Fibroblast of lung (primary cell): ENCODE measurements around the gene AMBRA1. TPM values are rescaled to one million over a fixed set of nuclear protein-coding genes. Genes with fewer than 3 reads are reported as not detected.

Experiments used
- DNase-seq, 2 donors: peaks; one replicate each; pipeline versions ENCODE4 v3.0.0 to v3.0.0-alpha.2; 2010; ENCODE audit warnings: low read depth in 2 of 2
- H2AFZ ChIP-seq: 2 replicates; pipeline ENCODE4 v1.5.1; 2012; ENCODE audit warnings: low read length, control low read depth, inconsistent platforms
- H3K27ac ChIP-seq: 2 replicates; pipeline ENCODE4 v1.5.1; 2011; ENCODE audit warnings: low read length, control low read depth; ENCODE audit not compliant: insufficient read depth
- H3K27me3 ChIP-seq: 2 replicates; pipeline ENCODE4 v1.5.1; 2011; ENCODE audit warnings: mild to moderate bottlenecking, low read length; ENCODE audit not compliant: control insufficient read depth, insufficient read depth
- H3K36me3 ChIP-seq: 2 replicates; pipeline ENCODE4 v1.5.1; 2011; ENCODE audit warnings: low read length; ENCODE audit not compliant: control insufficient read depth, insufficient read depth
- H3K4me1 ChIP-seq: 2 replicates; pipeline ENCODE4 v1.5.1; 2011; ENCODE audit warnings: low read length; ENCODE audit not compliant: control insufficient read depth, insufficient read depth; ENCODE audit errors: extremely low read depth
- H3K4me2 ChIP-seq: 2 replicates; pipeline ENCODE4 v1.5.1; 2011; ENCODE audit warnings: low read length, control low read depth; ENCODE audit not compliant: insufficient read depth; ENCODE audit errors: extremely low read depth
- H3K4me3 ChIP-seq, 4 experiments: fragments of 200-600 bp in 1 of 4; sonication (generic) in 1 of 4; replicated peaks in 1 of 4; 2 replicates each; pipeline ENCODE4 v1.5.1; 2011 to 2016; ENCODE audit warnings: low read length in 4 of 4, low read depth in 3 of 4, mild to moderate bottlenecking in 3 of 4, control low read depth in 2 of 4, inconsistent platforms in 1 of 4, mixed read lengths in 1 of 4; ENCODE audit not compliant: insufficient read depth in 1 of 4; ENCODE audit errors: control extremely low read depth in 1 of 4
- H3K79me2 ChIP-seq: 2 replicates; pipeline ENCODE4 v1.5.1; 2012; ENCODE audit warnings: mild to moderate bottlenecking, low read length, inconsistent platforms; ENCODE audit not compliant: control insufficient read depth, insufficient read depth
- H3K9ac ChIP-seq: 2 replicates; pipeline ENCODE4 v1.5.1; 2011; ENCODE audit warnings: mild to moderate bottlenecking, low read length, control low read depth; ENCODE audit not compliant: insufficient read depth
- H3K9me3 ChIP-seq: 2 replicates; pipeline ENCODE4 v1.5.1; 2012; ENCODE audit warnings: low read depth, low read length; ENCODE audit not compliant: control insufficient read depth, insufficient read depth
- H4K20me1 ChIP-seq: 2 replicates; pipeline ENCODE4 v1.5.1; 2011; ENCODE audit warnings: low read length; ENCODE audit not compliant: control insufficient read depth, insufficient read depth; ENCODE audit errors: extremely low read depth
- CTCF ChIP-seq, 2 donors: IDR thresholded peaks in 1 of 2; conservative IDR thresholded peaks in 1 of 2; 1 replicate in 1 of 2; 2 replicates in 1 of 2; pipeline ENCODE4 v1.5.1; 2011 to 2012; ENCODE audit warnings: low read length in 2 of 2, control low read depth in 1 of 2, inconsistent platforms in 1 of 2, low read depth in 1 of 2, mild to moderate bottlenecking in 1 of 2
- EZH2 ChIP-seq: IDR thresholded peaks from 2 replicates; pipeline ENCODE4 v1.5.1; 2012; ENCODE audit warnings: low read length, control low read depth, mild to moderate bottlenecking; ENCODE audit errors: missing control alignments
- polyA plus RNA-seq, 2 donors: library from polyadenylated mRNA; depleted of rRNA in 1 of 2; stranded (reverse) in 1 of 2; unstranded in 1 of 2; fragments of >200 nt; gene quantifications; 2 replicates each; pipeline ENCODE4 v1.2.1, GENCODE V29; 2011 to 2012; ENCODE audit warnings: missing spikeins in 1 of 2
- total RNA-seq: library from RNA; depleted of rRNA; stranded (reverse); fragments of >200 nt; gene quantifications from 2 replicates; pipeline ENCODE4 v1.2.1, GENCODE V29; 2014

The AMBRA1 gene
- total and polyA plus RNA-seq, 2 donors (not counting 1 experiment from before 2014, with no cell fraction given): 8.3 to 23.3 TPM

GRCh38 chr11:46527591-46528130 lies 66.2 kb downstream of the AMBRA1 start:
- DNase-seq: no peak
- no peak for TF ChIP-seq EZH2
- no peak for TF ChIP-seq CTCF (conservative IDR thresholded peaks at IDR 0.05 in 1 of 2, IDR thresholded peaks at IDR 0.05 in 1 of 2; ENCODE audit: low read depth in 1 of 2, low read length in 2 of 2)
- Histone ChIP-seq H3K79me2 (peaks cover 6% of the 10 kb centered on the region), H3K27me3 (no peaks in the 10 kb centered on the region), H4K20me1 (no peaks in the 10 kb centered on the region), H2AFZ (no peak overlapping the region), H3K9me3 (no peaks in the 10 kb centered on the region), H3K4me3 (no peak overlapping the region), H3K4me2 (no peak overlapping the region), H3K4me1 (no peaks in the 10 kb centered on the region), H3K36me3 (no peaks in the 10 kb centered on the region), H3K9ac (no peak overlapping the region), H3K27ac (no peak overlapping the region)

- no peak overlapping the region for H3K9ac ChIP-seq
Observed at GRCh38 chr11:46526216-46527215, 67.3 kb downstream of the AMBRA1 start.

More at GRCh38 chr11:46526216-46527215, 67.3 kb downstream of the AMBRA1 start:
- Histone ChIP-seq H3K27ac (no peak overlapping the region), H3K27me3 (no peaks in the 10 kb centered on the region), H3K9me3 (no peaks in the 10 kb centered on the region), H2AFZ (no peak overlapping the region), H4K20me1 (no peaks in the 10 kb centered on the region), H3K4me2 (no peak overlapping the region), H3K4me3 (no peak overlapping the region), H3K36me3 (no peaks in the 10 kb centered on the region), H3K79me2 (peaks cover 6% of the 10 kb centered on the region), H3K4me1 (no peaks in the 10 kb centered on the region)
- DNase-seq: no peak
- TF ChIP-seq CTCF (conservative IDR thresholded peaks at IDR 0.05 in 1 of 2, IDR thresholded peaks at IDR 0.05 in 1 of 2; ENCODE audit: low read depth in 1 of 2, low read length in 2 of 2): no peak
